ENCODE measurements around the gene ESR2. TPM values are rescaled to one million over a fixed set of nuclear protein-coding genes. Genes with fewer than 3 reads are reported as not detected.
"Not testable (repeated sequence)": the region's sequence is repeated elsewhere in the genome, so short reads cannot be mapped to it uniquely, and the experiment has no call there.

The ESR2 gene
- polyA plus RNA-seq, 3 donors = 0.04 TPM; not detected in 2

GRCh38 chr14:64212666-64213065 is 81.5 kb downstream of the ESR2 start:
- Histone ChIP-seq H3K9ac (ENCODE audit: insufficient read depth, low read length, poor library complexity, severe bottlenecking) (no peak overlapping the region), H3K79me2 (ENCODE audit: insufficient read depth, low read length) (no peaks in the 10 kb centered on the region), H3K4me2 (replicated peaks; ENCODE audit: extremely low read depth, low read length, poor library complexity, severe bottlenecking) (no peak overlapping the region), H3K9me3 (replicated peaks in 1 of 2; ENCODE audit: control insufficient read depth in 1 of 2, insufficient read depth in 1 of 2, low read length in 2 of 2) (no peaks in the 10 kb centered on the region), H3K4me1 (ENCODE audit: control insufficient read depth in 1 of 2, insufficient read depth in 2 of 2, low read length in 2 of 2) (no peaks in the 10 kb centered on the region), H4K20me1 (ENCODE audit: insufficient read depth, low read length) (no peaks in the 10 kb centered on the region), H3K4me3 (replicated peaks in 1 of 3; ENCODE audit: low read depth in 2 of 3, low read length in 3 of 3) (no peak overlapping the region), H3K36me3 (replicated peaks in 1 of 2; ENCODE audit: control insufficient read depth in 1 of 2, insufficient read depth in 2 of 2, low read length in 2 of 2) (no peaks in the 10 kb centered on the region), H3K27ac (ENCODE audit: low read depth in 1 of 2, low read length in 2 of 2) (no peak overlapping the region), H3K27me3 (ENCODE audit: control insufficient read depth in 2 of 2, insufficient read depth in 2 of 2, low read length in 2 of 2) (no peaks in the 10 kb centered on the region), H2AFZ (ENCODE audit: insufficient read depth, low read depth, low read length, poor library complexity, severe bottlenecking) (no peak overlapping the region)
- H3K4me3 Mint-ChIP-seq = no peak overlapping the region
- intact Hi-C loops (cut with micrococcal nuclease) = no loop called here
- no peak for DNase-seq
- WGBS (ENCODE audit: insufficient coverage) = 98% methylated on average over 6 of the region's 8 CpGs
- H3K4me1 Mint-ChIP-seq = no peaks in the 10 kb centered on the region
- no peaks in the 10 kb centered on the region for H3K36me3 Mint-ChIP-seq
- H3K27ac Mint-ChIP-seq = no peak overlapping the region
- no peak for TF ChIP-seq CTCF (IDR thresholded peaks at IDR 0.05)
- peaks cover 2 to 7% (median 7%) of the 10 kb centered on the region in 3 donors for H3K27me3 Mint-ChIP-seq (ENCODE audit: low read depth in 3 of 3)
- no peaks in the 10 kb centered on the region for H3K9me3 Mint-ChIP-seq

- H3K36me3 ChIP-seq (replicated peaks in 1 of 2; ENCODE audit: control insufficient read depth in 1 of 2, insufficient read depth in 2 of 2, low read length in 2 of 2); H2AFZ ChIP-seq (ENCODE audit: insufficient read depth, low read depth, low read length, poor library complexity, severe bottlenecking); H3K4me2 ChIP-seq (replicated peaks; ENCODE audit: extremely low read depth, low read length, poor library complexity, severe bottlenecking); H3K27ac Mint-ChIP-seq; H3K9ac ChIP-seq (ENCODE audit: insufficient read depth, low read length, poor library complexity, severe bottlenecking); H4K20me1 ChIP-seq (ENCODE audit: insufficient read depth, low read length); DNase-seq; intact Hi-C loops (cut with micrococcal nuclease); H3K4me3 Mint-ChIP-seq; H3K36me3 Mint-ChIP-seq; H3K27me3 Mint-ChIP-seq (ENCODE audit: low read depth in 3 of 3); H3K4me1 Mint-ChIP-seq; H3K4me1 ChIP-seq (ENCODE audit: control insufficient read depth in 1 of 2, insufficient read depth in 2 of 2, low read length in 2 of 2); H3K27me3 ChIP-seq (ENCODE audit: control insufficient read depth in 2 of 2, insufficient read depth in 2 of 2, low read length in 2 of 2); H3K9me3 Mint-ChIP-seq; H3K9me3 ChIP-seq (replicated peaks in 1 of 2; ENCODE audit: control insufficient read depth in 1 of 2, insufficient read depth in 1 of 2, low read length in 2 of 2); H3K4me3 ChIP-seq (replicated peaks in 1 of 3; ENCODE audit: low read depth in 2 of 3, low read length in 3 of 3); H3K79me2 ChIP-seq (ENCODE audit: insufficient read depth, low read length); H3K27ac ChIP-seq (ENCODE audit: low read depth in 1 of 2, low read length in 2 of 2): not testable (repeated sequence)
- WGBS (ENCODE audit: insufficient coverage) = 78% methylated on average over 3 of the region's 6 CpGs
These were observed 83.3 kb downstream of the ESR2 start for GRCh38 chr14:64210912-64211311.

Data from CD14-positive monocyte (primary cell).